HepG2 (cell line): ENCODE data around the gene PRSS38.

Experiments
- AHR ChIP-seq: IDR thresholded peaks from 2 replicates; pipeline ENCODE4 v1.6.1; 2018; ENCODE audit warnings: missing genetic modification reagents, missing compliant biosample characterization
- CBX5 ChIP-seq: sonication (generic); formaldehyde crosslinking; IDR thresholded peaks from 2 replicates; pipeline ENCODE4 v1.4.0; 2020; ENCODE audit warnings: missing genetic modification reagents, borderline replicate concordance
- GABPB1 ChIP-seq: IDR thresholded peaks from 2 replicates; pipeline ENCODE4 v1.6.1; 2016; ENCODE audit warnings: mild to moderate bottlenecking, missing genetic modification reagents, moderate library complexity, missing compliant biosample characterization
- MXI1 ChIP-seq: IDR thresholded peaks from 3 replicates; pipeline ENCODE4 v1.6.1; 2012; ENCODE audit warnings: low read depth, low read length, inconsistent platforms, borderline replicate concordance
- SMC3 ChIP-seq: IDR thresholded peaks from 2 replicates; pipeline ENCODE4 v1.6.1; 2011; ENCODE audit warnings: low read length, improper control_type of control experiment
- TF ChIP-seq, protein P1 (sequence below): sonication (generic); formaldehyde crosslinking; IDR thresholded peaks from 2 replicates; pipeline ENCODE4 v1.5.0; 2020; ENCODE audit warnings: missing genetic modification reagents
- TF ChIP-seq, protein P2 (sequence below): sonication (generic); formaldehyde crosslinking; IDR thresholded peaks from 2 replicates; pipeline ENCODE4 v1.4.0; 2020; ENCODE audit warnings: missing genetic modification reagents
- TF ChIP-seq, protein P3 (sequence below): sonication (generic); IDR thresholded peaks from 2 replicates; pipeline ENCODE4 v1.6.1; 2016; ENCODE audit warnings: low read depth, borderline replicate concordance
- TF ChIP-seq, protein P4 (sequence below): IDR thresholded peaks from 2 replicates; pipeline ENCODE4 v1.6.1; 2016

DNA sequence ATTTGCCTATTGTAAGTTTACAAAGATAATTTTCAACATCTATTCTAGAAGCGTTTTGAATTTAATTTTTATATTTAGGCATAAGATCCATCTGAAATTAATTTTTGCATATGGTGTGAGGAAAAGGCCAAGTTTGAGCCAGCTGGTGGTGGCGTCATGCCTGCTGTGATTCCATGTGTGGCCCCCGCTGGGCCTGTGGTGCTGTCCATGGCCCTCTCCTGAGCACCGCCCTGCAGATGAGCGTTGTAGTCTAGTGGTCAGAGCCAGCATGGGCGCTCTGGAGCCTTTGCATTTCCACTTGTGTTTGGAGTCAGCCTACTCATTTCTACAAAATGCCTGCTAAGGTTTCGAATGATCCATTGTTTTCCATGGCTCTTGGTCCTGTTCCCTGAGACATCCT is 22.7 kb downstream of the PRSS38 start:
- TF ChIP-seq GABPB1, result no peak
- TF ChIP-seq, protein P1, sequence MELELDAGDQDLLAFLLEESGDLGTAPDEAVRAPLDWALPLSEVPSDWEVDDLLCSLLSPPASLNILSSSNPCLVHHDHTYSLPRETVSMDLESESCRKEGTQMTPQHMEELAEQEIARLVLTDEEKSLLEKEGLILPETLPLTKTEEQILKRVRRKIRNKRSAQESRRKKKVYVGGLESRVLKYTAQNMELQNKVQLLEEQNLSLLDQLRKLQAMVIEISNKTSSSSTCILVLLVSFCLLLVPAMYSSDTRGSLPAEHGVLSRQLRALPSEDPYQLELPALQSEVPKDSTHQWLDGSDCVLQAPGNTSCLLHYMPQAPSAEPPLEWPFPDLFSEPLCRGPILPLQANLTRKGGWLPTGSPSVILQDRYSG (CRISPR knock-in tag), result no peak
- no peak for TF ChIP-seq CBX5 (CRISPR knock-in tag)
- TF ChIP-seq, protein P2, sequence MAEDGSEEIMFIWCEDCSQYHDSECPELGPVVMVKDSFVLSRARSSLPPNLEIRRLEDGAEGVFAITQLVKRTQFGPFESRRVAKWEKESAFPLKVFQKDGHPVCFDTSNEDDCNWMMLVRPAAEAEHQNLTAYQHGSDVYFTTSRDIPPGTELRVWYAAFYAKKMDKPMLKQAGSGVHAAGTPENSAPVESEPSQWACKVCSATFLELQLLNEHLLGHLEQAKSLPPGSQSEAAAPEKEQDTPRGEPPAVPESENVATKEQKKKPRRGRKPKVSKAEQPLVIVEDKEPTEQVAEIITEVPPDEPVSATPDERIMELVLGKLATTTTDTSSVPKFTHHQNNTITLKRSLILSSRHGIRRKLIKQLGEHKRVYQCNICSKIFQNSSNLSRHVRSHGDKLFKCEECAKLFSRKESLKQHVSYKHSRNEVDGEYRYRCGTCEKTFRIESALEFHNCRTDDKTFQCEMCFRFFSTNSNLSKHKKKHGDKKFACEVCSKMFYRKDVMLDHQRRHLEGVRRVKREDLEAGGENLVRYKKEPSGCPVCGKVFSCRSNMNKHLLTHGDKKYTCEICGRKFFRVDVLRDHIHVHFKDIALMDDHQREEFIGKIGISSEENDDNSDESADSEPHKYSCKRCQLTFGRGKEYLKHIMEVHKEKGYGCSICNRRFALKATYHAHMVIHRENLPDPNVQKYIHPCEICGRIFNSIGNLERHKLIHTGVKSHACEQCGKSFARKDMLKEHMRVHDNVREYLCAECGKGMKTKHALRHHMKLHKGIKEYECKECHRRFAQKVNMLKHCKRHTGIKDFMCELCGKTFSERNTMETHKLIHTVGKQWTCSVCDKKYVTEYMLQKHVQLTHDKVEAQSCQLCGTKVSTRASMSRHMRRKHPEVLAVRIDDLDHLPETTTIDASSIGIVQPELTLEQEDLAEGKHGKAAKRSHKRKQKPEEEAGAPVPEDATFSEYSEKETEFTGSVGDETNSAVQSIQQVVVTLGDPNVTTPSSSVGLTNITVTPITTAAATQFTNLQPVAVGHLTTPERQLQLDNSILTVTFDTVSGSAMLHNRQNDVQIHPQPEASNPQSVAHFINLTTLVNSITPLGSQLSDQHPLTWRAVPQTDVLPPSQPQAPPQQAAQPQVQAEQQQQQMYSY (CRISPR knock-in tag), result no peak
- TF ChIP-seq, protein P3, sequence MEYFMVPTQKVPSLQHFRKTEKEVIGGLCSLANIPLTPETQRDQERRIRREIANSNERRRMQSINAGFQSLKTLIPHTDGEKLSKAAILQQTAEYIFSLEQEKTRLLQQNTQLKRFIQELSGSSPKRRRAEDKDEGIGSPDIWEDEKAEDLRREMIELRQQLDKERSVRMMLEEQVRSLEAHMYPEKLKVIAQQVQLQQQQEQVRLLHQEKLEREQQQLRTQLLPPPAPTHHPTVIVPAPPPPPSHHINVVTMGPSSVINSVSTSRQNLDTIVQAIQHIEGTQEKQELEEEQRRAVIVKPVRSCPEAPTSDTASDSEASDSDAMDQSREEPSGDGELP, result no peak
- TF ChIP-seq MXI1, result no peak
- no peak for TF ChIP-seq AHR (CRISPR knock-in tag)
- TF ChIP-seq, protein P4, sequence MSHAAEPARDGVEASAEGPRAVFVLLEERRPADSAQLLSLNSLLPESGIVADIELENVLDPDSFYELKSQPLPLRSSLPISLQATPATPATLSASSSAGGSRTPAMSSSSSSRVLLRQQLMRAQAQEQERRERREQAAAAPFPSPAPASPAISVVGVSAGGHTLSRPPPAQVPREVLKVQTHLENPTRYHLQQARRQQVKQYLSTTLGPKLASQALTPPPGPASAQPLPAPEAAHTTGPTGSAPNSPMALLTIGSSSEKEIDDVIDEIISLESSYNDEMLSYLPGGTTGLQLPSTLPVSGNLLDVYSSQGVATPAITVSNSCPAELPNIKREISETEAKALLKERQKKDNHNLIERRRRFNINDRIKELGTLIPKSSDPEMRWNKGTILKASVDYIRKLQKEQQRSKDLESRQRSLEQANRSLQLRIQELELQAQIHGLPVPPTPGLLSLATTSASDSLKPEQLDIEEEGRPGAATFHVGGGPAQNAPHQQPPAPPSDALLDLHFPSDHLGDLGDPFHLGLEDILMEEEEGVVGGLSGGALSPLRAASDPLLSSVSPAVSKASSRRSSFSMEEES (CRISPR knock-in tag), result no peak
- TF ChIP-seq SMC3, result no peak
